Measurements from ENCODE around the gene CDC25A. TPM values are rescaled to one million over a fixed set of nuclear protein-coding genes. Genes with fewer than 3 reads are reported as not detected.

The CDC25A gene
- total and polyA plus RNA-seq, 2 of the 13 experiments (the other 11 are each of a cell fraction or from before 2014, with no cell fraction given) = 7.9 to 45.4 TPM

GRCh38 chr3:48187579-48188265 lies 495 bp downstream of the CDC25A start (continued):
- TF ChIP-seq TCF7L2 (IDR thresholded peaks at IDR 0.05; ENCODE audit: low read depth, low read length) = no peak
- TF ChIP-seq ZNF142 (CRISPR knock-in tag; IDR thresholded peaks at IDR 0.05) = peak; percentile 100
- no peak for TF ChIP-seq ZNF331 (CRISPR knock-in tag; IDR thresholded peaks at IDR 0.05)
- TF ChIP-seq ATF7-NPFF (CRISPR knock-in tag; IDR thresholded peaks at IDR 0.05; ENCODE audit: low read depth) = no peak
- TF ChIP-seq ZNF616 (CRISPR knock-in tag; IDR thresholded peaks at IDR 0.05; ENCODE audit: low read depth) = no peak
- no peak for TF ChIP-seq CREBL2 (CRISPR knock-in tag; IDR thresholded peaks at IDR 0.05; ENCODE audit: borderline replicate concordance)
- TF ChIP-seq ZBTB8A (CRISPR knock-in tag; IDR thresholded peaks at IDR 0.05; ENCODE audit: borderline replicate concordance, low read depth) = no peak
- TF ChIP-seq ZFX (CRISPR knock-in tag; IDR thresholded peaks at IDR 0.05; ENCODE audit: low read depth) = peak; percentile 64
- peak; percentile 27; the same call in 1 of the 2 replicates for TF ChIP-seq ZNF776 (CRISPR knock-in tag; IDR thresholded peaks at IDR 0.05)
- no peak for TF ChIP-seq IRF1 (CRISPR knock-in tag; IDR thresholded peaks at IDR 0.05; ENCODE audit: low read depth)
- TF ChIP-seq ZNF747 (CRISPR knock-in tag; IDR thresholded peaks at IDR 0.05; ENCODE audit: borderline replicate concordance) = peak; percentile 55; the same call in 1 of the 2 replicates
- peak; percentile 56; the same call in 1 of the 2 replicates for TF ChIP-seq ZFP91 (CRISPR knock-in tag; IDR thresholded peaks at IDR 0.05; ENCODE audit: borderline replicate concordance)
- TF ChIP-seq SIN3A (IDR thresholded peaks at IDR 0.05; ENCODE audit: borderline replicate concordance, low read depth, low read length) = peak; percentile 6; the same call in 1 of the 2 replicates
- no peak for TF ChIP-seq MTF1 (CRISPR knock-in tag; IDR thresholded peaks at IDR 0.05)
- no peak for TF ChIP-seq CTCF (CRISPR knock-in tag; IDR thresholded peaks at IDR 0.05)
- peak; percentile 83; the same call in 1 of the 2 replicates for TF ChIP-seq ZNF672 (CRISPR knock-in tag; IDR thresholded peaks at IDR 0.05)
